Natural killer cell (primary cell): Measurements from ENCODE around the gene ACTG1. TPM values are rescaled to one million over a fixed set of nuclear protein-coding genes. Genes with fewer than 3 reads are reported as not detected.

ENCODE experiments used
- ATAC-seq, 3 donors: fragments of 150-1000 bp in 2 of 3; fragments of 200-7000 bp in 1 of 3; cut with Tn5 transposase; 1 replicate in 1 of 3; 2 replicates in 2 of 3; pipeline ENCODE4 v1.10.0; 2021; ENCODE audit warnings: mild to moderate bottlenecking in 2 of 3, moderate library complexity in 2 of 3
- DNase-seq, 2 donors: peaks; one replicate each; pipeline versions ENCODE4 v3.0.0 to v3.0.0-alpha.2; 2013 to 2021; ENCODE audit warnings: mixed read lengths in 1 of 2
- H3K27ac ChIP-seq: one replicate; pipeline ENCODE4 v1.5.1; 2013; ENCODE audit warnings: mild to moderate bottlenecking, low read length
- H3K27me3 ChIP-seq: one replicate; pipeline ENCODE4 v1.6.1; 2013; ENCODE audit warnings: low read length; ENCODE audit not compliant: control insufficient read depth, insufficient read depth
- H3K36me3 ChIP-seq: one replicate; pipeline ENCODE4 v1.6.1; 2013; ENCODE audit warnings: low read length; ENCODE audit not compliant: control insufficient read depth, insufficient read depth
- H3K4me1 ChIP-seq: one replicate; pipeline ENCODE4 v1.6.1; 2013; ENCODE audit warnings: low read length; ENCODE audit not compliant: control insufficient read depth, insufficient read depth
- H3K4me3 ChIP-seq: one replicate; pipeline ENCODE4 v1.5.1; 2013; ENCODE audit warnings: low read length
- H3K9me3 ChIP-seq: one replicate; pipeline ENCODE4 v1.6.1; 2013; ENCODE audit warnings: low read length; ENCODE audit not compliant: control insufficient read depth, insufficient read depth
- H3K27ac Mint-ChIP-seq, 2 donors: one replicate each; pipeline ENCODE4 v1.8.0; 2022; ENCODE audit warnings: mild to moderate bottlenecking in 2 of 2, mixed read lengths in 2 of 2, moderate library complexity in 1 of 2
- H3K27me3 Mint-ChIP-seq, 2 donors: one replicate each; pipeline ENCODE4 v1.8.0; 2022; ENCODE audit warnings: low read depth in 2 of 2, mixed read lengths in 2 of 2
- H3K36me3 Mint-ChIP-seq: one replicate; pipeline ENCODE4 v1.8.0; 2022; ENCODE audit warnings: mixed read lengths
- H3K4me1 Mint-ChIP-seq, 2 donors: one replicate each; pipeline ENCODE4 v1.8.0; 2022; ENCODE audit warnings: mixed read lengths in 2 of 2
- H3K4me3 Mint-ChIP-seq: one replicate; pipeline ENCODE4 v1.8.0; 2022; ENCODE audit warnings: mild to moderate bottlenecking, moderate library complexity, mixed read lengths
- H3K9me3 Mint-ChIP-seq, 2 donors: one replicate each; pipeline ENCODE4 v1.8.0; 2022; ENCODE audit warnings: mixed read lengths in 2 of 2
- WGBS: methylation state at CpG from one replicate; pipeline ENCODE4 v1.1.7; 2013; ENCODE audit warnings: missing lambda C conversion rate; ENCODE audit not compliant: insufficient coverage; 5-methylcytosine and 5-hydroxymethylcytosine counted together
- intact Hi-C: fragments of 100-400 bp; cut with micrococcal nuclease; formaldehyde crosslinking; loops from one replicate; pipeline ENCODE4 v1.14.2; 2022
- total RNA-seq, 4 donors: library from RNA; stranded (reverse); fragments of 120-200 nt in 1 of 4; gene quantifications; one replicate each; pipeline versions ENCODE4 v1.2.3 to v1.2.4, GENCODE V29; 2013 to 2022
- TF ChIP-seq, protein P1 (sequence below): fragments of 200-600 bp; IDR thresholded peaks from one replicate; pipeline ENCODE4 v1.8.0; 2022; ENCODE audit warnings: antibody characterized with exemption

Gene ACTG1
- total RNA-seq, 3 donors from 2014 or later (not counting 1 experiment from before 2014, with no cell fraction given) = 1,401 to 1,901 (median 1,735) TPM

DNA sequence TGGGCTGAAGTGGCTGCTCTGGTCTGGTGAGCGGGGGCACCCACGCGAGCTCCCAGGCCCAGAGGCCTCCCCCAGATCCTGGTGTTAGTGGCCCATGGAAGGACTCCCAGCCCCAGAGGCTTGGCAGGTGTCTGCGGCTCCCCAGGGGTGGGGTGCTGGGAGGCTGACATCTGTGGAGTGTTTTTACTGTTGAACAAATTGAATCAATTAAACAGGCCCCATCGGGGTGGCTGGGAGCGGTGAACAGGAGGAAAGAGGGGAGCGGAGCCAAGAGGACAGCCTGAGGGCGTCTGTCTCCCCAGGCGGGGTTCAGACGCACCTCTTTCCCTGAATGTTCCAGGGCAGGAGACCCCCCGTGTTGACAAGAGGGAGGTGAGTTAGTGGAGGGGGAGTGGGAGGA, 29.9 kb downstream of the ACTG1 start:
- TF ChIP-seq, protein P1, sequence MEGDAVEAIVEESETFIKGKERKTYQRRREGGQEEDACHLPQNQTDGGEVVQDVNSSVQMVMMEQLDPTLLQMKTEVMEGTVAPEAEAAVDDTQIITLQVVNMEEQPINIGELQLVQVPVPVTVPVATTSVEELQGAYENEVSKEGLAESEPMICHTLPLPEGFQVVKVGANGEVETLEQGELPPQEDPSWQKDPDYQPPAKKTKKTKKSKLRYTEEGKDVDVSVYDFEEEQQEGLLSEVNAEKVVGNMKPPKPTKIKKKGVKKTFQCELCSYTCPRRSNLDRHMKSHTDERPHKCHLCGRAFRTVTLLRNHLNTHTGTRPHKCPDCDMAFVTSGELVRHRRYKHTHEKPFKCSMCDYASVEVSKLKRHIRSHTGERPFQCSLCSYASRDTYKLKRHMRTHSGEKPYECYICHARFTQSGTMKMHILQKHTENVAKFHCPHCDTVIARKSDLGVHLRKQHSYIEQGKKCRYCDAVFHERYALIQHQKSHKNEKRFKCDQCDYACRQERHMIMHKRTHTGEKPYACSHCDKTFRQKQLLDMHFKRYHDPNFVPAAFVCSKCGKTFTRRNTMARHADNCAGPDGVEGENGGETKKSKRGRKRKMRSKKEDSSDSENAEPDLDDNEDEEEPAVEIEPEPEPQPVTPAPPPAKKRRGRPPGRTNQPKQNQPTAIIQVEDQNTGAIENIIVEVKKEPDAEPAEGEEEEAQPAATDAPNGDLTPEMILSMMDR = no peak
- ATAC-seq (no peak), DNase-seq (no peak)
- intact Hi-C loops = loop anchor here (2.0 to 5.0 kb wide), 2 partner anchors 188 to 340 kb away; partner anchors contain the start of gene SLC38A10
- Histone ChIP-seq H3K27ac (no peak overlapping the region), H3K4me3 (no peak overlapping the region), H3K36me3 (no peaks in the 10 kb centered on the region), H3K9me3 (no peaks in the 10 kb centered on the region), H3K4me1 (peaks cover 43% of the 10 kb centered on the region), H3K27me3 (peaks cover 30% of the 10 kb centered on the region)
- Mint-ChIP-seq H3K9me3 (no peaks in the 10 kb centered on the region), H3K27me3 (peaks cover 22 to 27% of the 10 kb centered on the region in 2 donors), H3K36me3 (no peaks in the 10 kb centered on the region), H3K27ac (peak overlapping the region in 1 of 2 donors; percentile 2), H3K4me3 (peak overlapping the region; percentile 69), H3K4me1 (peaks cover 12 to 19% of the 10 kb centered on the region in 2 donors)
- WGBS = 72% methylated on average over 11 of the region's 11 CpGs

DNA sequence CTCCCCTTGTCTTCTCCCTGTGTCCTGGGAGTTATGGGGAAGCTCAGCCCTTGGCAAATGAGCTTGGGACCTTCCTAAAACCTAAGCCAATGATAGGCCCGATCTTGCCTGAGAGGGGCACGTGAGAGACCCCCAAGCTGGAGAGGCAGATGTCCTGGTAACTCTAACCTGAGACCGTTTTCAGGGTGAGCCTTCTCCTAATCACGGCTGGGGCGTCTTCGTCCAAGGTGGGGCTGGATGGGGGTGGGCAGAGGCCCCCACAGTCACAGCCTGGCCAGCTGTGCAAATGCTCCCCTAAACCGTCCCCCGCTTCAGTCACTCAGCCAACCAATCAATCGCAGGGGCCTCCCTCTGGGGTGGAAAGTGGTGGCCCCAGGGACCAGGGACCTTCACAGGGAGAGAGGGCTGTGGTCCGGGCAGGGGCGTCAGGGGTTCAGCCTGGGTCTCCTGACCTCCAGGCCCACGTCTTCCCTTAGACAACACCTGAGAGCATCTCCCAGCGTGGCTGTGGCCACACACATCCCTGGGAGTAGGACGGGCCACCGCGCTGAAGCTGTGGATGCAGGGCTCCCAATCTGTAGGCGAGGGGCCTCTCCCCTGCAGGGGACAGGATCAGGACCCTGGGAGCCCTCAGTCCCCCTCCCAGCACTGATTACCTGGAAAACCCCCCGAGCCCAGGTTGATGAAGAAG, 30.6 kb downstream of the ACTG1 start:
- 57% methylated on average over 18 of the region's 18 CpGs for WGBS
- no peaks in the 10 kb centered on the region for H3K36me3 ChIP-seq
- Mint-ChIP-seq H3K36me3 (no peaks in the 10 kb centered on the region), H3K27ac (peak overlapping the region in 1 of 2 donors; percentile 2), H3K27me3 (peaks cover 22 to 27% of the 10 kb centered on the region in 2 donors), H3K4me3 (peak overlapping the region; percentile 71), H3K4me1 (peaks cover 12 to 19% of the 10 kb centered on the region in 2 donors), H3K9me3 (no peaks in the 10 kb centered on the region)
- no peak overlapping the region for H3K27ac ChIP-seq
- peaks cover 27% of the 10 kb centered on the region for H3K27me3 ChIP-seq
- DNase-seq = no peak
- no peak for ATAC-seq
- intact Hi-C loops = loop anchor here (2.0 to 5.0 kb wide), 2 partner anchors 187 to 340 kb away; partner anchors contain the start of gene SLC38A10
- peak overlapping the region; percentile 9 for H3K4me3 ChIP-seq
- TF ChIP-seq, protein P1 = no peak
- peaks cover 37% of the 10 kb centered on the region for H3K4me1 ChIP-seq
- H3K9me3 ChIP-seq = no peaks in the 10 kb centered on the region

DNA sequence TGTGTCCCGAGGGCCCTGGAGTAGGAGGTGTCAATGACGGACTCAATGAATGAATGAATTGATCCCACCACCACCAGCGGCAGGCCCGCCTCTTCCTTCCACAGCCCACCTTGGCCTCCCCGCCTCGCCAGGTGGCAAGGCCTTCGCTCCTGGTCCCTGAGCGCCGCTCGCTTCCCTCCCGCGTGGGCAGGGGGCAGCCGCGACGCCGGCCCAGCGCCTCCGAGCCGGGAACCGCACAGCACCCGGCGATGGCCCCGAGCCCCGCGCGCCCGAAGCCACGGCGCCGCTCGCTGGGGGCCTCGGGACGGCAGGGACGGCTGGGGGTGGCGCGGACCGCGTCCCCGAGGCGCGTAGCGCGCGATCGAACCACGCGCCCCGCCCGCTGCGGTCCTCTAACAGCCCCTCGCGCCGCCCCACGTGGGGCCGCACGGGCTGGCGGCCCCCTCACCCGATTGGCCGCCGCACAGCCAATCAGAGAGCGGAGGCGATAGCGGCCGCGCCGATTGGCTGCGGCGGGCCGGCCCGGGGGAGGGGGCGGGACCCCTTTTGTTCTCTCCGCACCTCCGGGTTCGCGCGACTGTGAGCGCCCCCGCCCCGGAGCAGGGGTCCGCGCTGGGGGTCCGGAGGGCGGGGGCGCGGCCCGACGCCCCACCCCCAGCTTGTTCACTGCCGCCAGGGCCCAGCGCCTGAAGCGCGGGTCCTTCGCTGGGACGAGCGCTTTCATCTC, 31.4 kb downstream of the ACTG1 start:
- H3K36me3 Mint-ChIP-seq = no peaks in the 10 kb centered on the region
- Histone ChIP-seq H3K9me3 (no peaks in the 10 kb centered on the region), H3K36me3 (no peaks in the 10 kb centered on the region), H3K27me3 (peaks cover 26% of the 10 kb centered on the region), H3K27ac (no peak overlapping the region), H3K4me3 (peak overlapping the region; percentile 9), H3K4me1 (peaks cover 37% of the 10 kb centered on the region)
- WGBS = 4% methylated on average over 94 of the region's 94 CpGs
- intact Hi-C loops = loop anchor here (5.0 kb wide), 1 partner anchor 339 kb away; no protein-coding TSS in a partner anchor
- no peaks in the 10 kb centered on the region for H3K9me3 Mint-ChIP-seq
- no peak overlapping the region for H3K27ac Mint-ChIP-seq
- ATAC-seq (peak; percentile 70 to 82 (median 73)), DNase-seq (peak; percentile 63 to 83)
- peaks cover 12 to 19% of the 10 kb centered on the region in 2 donors for H3K4me1 Mint-ChIP-seq
- peak overlapping the region; percentile 71 for H3K4me3 Mint-ChIP-seq
- TF ChIP-seq, protein P1 = no peak
- peaks cover 22 to 25% of the 10 kb centered on the region in 2 donors for H3K27me3 Mint-ChIP-seq
